Measurements from ENCODE around the gene DCTN5.

DNA sequence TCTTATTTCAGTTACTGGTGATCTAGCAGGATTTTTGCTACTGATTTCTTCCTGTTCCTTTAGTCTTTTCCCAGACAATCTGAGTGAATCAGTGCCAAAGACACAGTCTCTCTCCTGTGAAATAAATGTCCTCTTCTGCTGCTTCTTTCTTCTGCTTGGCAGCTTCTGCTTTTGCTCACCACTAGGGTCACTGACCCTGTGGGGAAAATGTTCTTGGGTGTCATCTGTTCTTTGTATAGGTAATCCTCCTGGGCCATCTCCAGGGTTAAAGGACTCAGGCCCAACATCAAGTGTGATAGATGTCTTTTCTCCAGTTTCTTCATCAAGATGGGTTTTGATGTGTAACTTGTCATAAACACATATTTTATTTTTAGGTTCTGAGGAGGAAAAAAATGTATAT lies 5.3 kb upstream of the DCTN5 start:
- TF ChIP-seq CTCF (IDR thresholded peaks at IDR 0.05; ENCODE audit: extremely low read depth in 1 of 2, insufficient read depth in 1 of 2, low read depth in 1 of 2, low read length in 2 of 2) (no peak), FOS (IDR thresholded peaks at IDR 0.05; ENCODE audit: borderline replicate concordance, insufficient read depth, low read length) (no peak), JUN (IDR thresholded peaks at IDR 0.05; ENCODE audit: borderline replicate concordance, insufficient read depth, insufficient read length, low read depth) (no peak), POLR2A (IDR thresholded peaks at IDR 0.05; ENCODE audit: low read depth, low read length) (no peak), MAX (IDR thresholded peaks at IDR 0.05; ENCODE audit: insufficient read depth, insufficient read length) (no peak), EZH2 (IDR thresholded peaks at IDR 0.05; ENCODE audit: borderline replicate concordance, low read depth, low read length, severe bottlenecking) (no peak), POLR2AphosphoS5 (IDR thresholded peaks at IDR 0.05; ENCODE audit: insufficient read depth, low read depth, low read length) (no peak), MYC (IDR thresholded peaks at IDR 0.05; ENCODE audit: low read depth, low read length) (no peak), GATA2 (IDR thresholded peaks at IDR 0.05; ENCODE audit: insufficient read depth, insufficient read length, low read depth, low read length) (no peak)
